A549 (cell line): ENCODE measurements around the gene GATA3. TPM values are rescaled to one million over a fixed set of nuclear protein-coding genes. Genes with fewer than 3 reads are reported as not detected.

ENCODE experiments used
- ATAC-seq, 2 experiments: fragments of 200-7000 bp in 1 of 2; fragments of >200 bp in 1 of 2; cut with Nextera tagmentation in 1 of 2; cut with Tn5 transposase in 1 of 2; 3 replicates each; pipeline versions ENCODE4 v1.8.0 to v1.9.1; 2018 to 2020; ENCODE audit warnings: mild to moderate bottlenecking in 1 of 2, moderate library complexity in 1 of 2
- CTCF ChIA-PET: fragments of 300-600 bp; sonication (Branson Sonifier 250); formaldehyde crosslinking; extraction: SDS; loops from one replicate; lab custom pipeline; 2021; ENCODE audit warnings: antibody characterized with exemption, inconsistent platforms; lab: Yijun Ruan, JAX
- POLR2A ChIA-PET: fragments of 350-600 bp; formaldehyde crosslinking; extraction: SDS; loops from one replicate; lab custom pipeline; 2021; ENCODE audit warnings: antibody characterized with exemption, inconsistent platforms; lab: Yijun Ruan, JAX
- DNase-seq, 2 experiments: peaks; one replicate each; pipeline versions ENCODE4 v3.0.0 to v3.0.0-alpha.2; 2011 to 2016; ENCODE audit warnings: low read depth in 1 of 2, low spot score in 1 of 2
- FAIRE-seq: peaks from 2 replicates; lab custom pipeline; 2011; peaks lifted over from hg19 to GRCh38; lab: Jason Lieb, UNC
- H3K27ac ChIP-seq, 2 experiments: fragments of >200 bp; sonication (Bioruptor Twin); formaldehyde crosslinking; 3 replicates each; pipeline ENCODE4 v1.5.1; 2016 to 2017
- H3K4me1 ChIP-seq: fragments of >200 bp; sonication (Bioruptor Twin); formaldehyde crosslinking; 3 replicates; pipeline ENCODE4 v1.6.1; 2016
- H3K4me2 ChIP-seq: fragments of >200 bp; sonication (Bioruptor Twin); formaldehyde crosslinking; 3 replicates; pipeline ENCODE4 v1.6.1; 2016
- H3K4me3 ChIP-seq: fragments of >200 bp; sonication (Bioruptor Twin); formaldehyde crosslinking; 3 replicates; pipeline ENCODE4 v1.5.1; 2016
- H3K9me3 ChIP-seq: fragments of >200 bp; sonication (Bioruptor Twin); formaldehyde crosslinking; 3 replicates; pipeline ENCODE4 v1.6.1; 2016
- BHLHE40 ChIP-seq: IDR thresholded peaks from 2 replicates; pipeline ENCODE4 v1.6.1; 2012; ENCODE audit warnings: low read depth, low read length, inconsistent platforms
- CBX2 ChIP-seq: fragments of 200-600 bp; sonication (generic); IDR thresholded peaks from 2 replicates; pipeline ENCODE4 v1.6.1; 2016; ENCODE audit warnings: low read depth, mild to moderate bottlenecking, borderline replicate concordance
- CHD4 ChIP-seq: fragments of 200-600 bp; sonication (generic); IDR thresholded peaks from 2 replicates; pipeline ENCODE4 v1.6.1; 2016; ENCODE audit warnings: antibody characterized with exemption, mild to moderate bottlenecking, borderline replicate concordance
- EHMT2 ChIP-seq: fragments of 200-600 bp; sonication (generic); IDR thresholded peaks from 2 replicates; pipeline ENCODE4 v1.6.1; 2016; ENCODE audit warnings: antibody characterized with exemption, low read depth, mild to moderate bottlenecking, moderate library complexity
- EP300 ChIP-seq, 2 experiments: fragments of >200 bp; sonication (Bioruptor Twin); formaldehyde crosslinking; IDR thresholded peaks; 2 replicates in 1 of 2; 3 replicates in 1 of 2; pipeline ENCODE4 v1.6.1; 2016 to 2017
- GATA3 ChIP-seq: IDR thresholded peaks from 2 replicates; pipeline ENCODE4 v1.6.1; 2012; ENCODE audit warnings: borderline replicate concordance
- HOXA7 ChIP-seq: fragments of 250-450 bp; sonication (Bioruptor Pico); IDR thresholded peaks from 2 replicates; pipeline ENCODE4 v1.5.0; 2020; ENCODE audit warnings: mild to moderate bottlenecking, moderate library complexity
- HOXB5 ChIP-seq: fragments of 250-450 bp; sonication (Bioruptor Pico); IDR thresholded peaks from 2 replicates; pipeline ENCODE4 v1.5.0; 2020; ENCODE audit warnings: mild to moderate bottlenecking, moderate library complexity
- JUNB ChIP-seq: fragments of >200 bp; sonication (Bioruptor Twin); formaldehyde crosslinking; IDR thresholded peaks from 2 replicates; pipeline ENCODE4 v1.6.1; 2016
- MAFK ChIP-seq: fragments of 450-650 bp; IDR thresholded peaks from 2 replicates; pipeline ENCODE4 v1.6.1; 2014; ENCODE audit not compliant: partially characterized antibody
- MAZ ChIP-seq: fragments of 150-350 bp; IDR thresholded peaks from 2 replicates; pipeline ENCODE4 v1.6.1; 2014; ENCODE audit warnings: antibody characterized with exemption, low read depth, low read length, borderline replicate concordance
- POLR2A ChIP-seq: IDR thresholded peaks from 2 replicates; pipeline ENCODE4 v1.6.1; 2012; ENCODE audit warnings: mild to moderate bottlenecking, low read length
- POLR2AphosphoS2 ChIP-seq: conservative IDR thresholded peaks from 2 replicates; pipeline ENCODE4 v1.6.1; 2012; ENCODE audit warnings: low read length, improper control_type of control experiment, inconsistent platforms
- RAD21 ChIP-seq, 2 experiments: fragments of >200 bp in 1 of 2; sonication (Bioruptor Twin) in 1 of 2; formaldehyde crosslinking in 1 of 2; IDR thresholded peaks in 1 of 2; conservative IDR thresholded peaks in 1 of 2; 2 replicates in 1 of 2; 3 replicates in 1 of 2; pipeline ENCODE4 v1.6.1; 2012 to 2018; ENCODE audit warnings: inconsistent platforms in 1 of 2
- RARB ChIP-seq: fragments of 250-450 bp; sonication (Bioruptor Pico); IDR thresholded peaks from 2 replicates; pipeline ENCODE4 v1.8.0; 2021; ENCODE audit warnings: mild to moderate bottlenecking, moderate library complexity
- SMC3 ChIP-seq: fragments of >200 bp; sonication (Bioruptor Twin); formaldehyde crosslinking; IDR thresholded peaks from 3 replicates; pipeline ENCODE4 v1.6.1; 2018; ENCODE audit warnings: inconsistent platforms
- SREBF2 ChIP-seq: fragments of 450-650 bp; IDR thresholded peaks from 2 replicates; pipeline ENCODE4 v1.6.1; 2014; ENCODE audit warnings: mild to moderate bottlenecking, moderate library complexity
- TP53 ChIP-seq: fragments of 250-450 bp; sonication (Bioruptor Pico); IDR thresholded peaks from 2 replicates; pipeline ENCODE4 v1.5.0; 2021; ENCODE audit warnings: mild to moderate bottlenecking, moderate library complexity
- ZC3H11A ChIP-seq: fragments of 450-650 bp; IDR thresholded peaks from 2 replicates; pipeline ENCODE4 v1.6.1; 2014; ENCODE audit warnings: antibody characterized with exemption, mild to moderate bottlenecking
- ZNF302 ChIP-seq: fragments of 250-450 bp; sonication (Bioruptor Pico); IDR thresholded peaks from 2 replicates; pipeline ENCODE4 v1.9.0; 2021; ENCODE audit warnings: inconsistent platforms, mild to moderate bottlenecking, moderate library complexity
- WGBS: methylation state at CpG from one replicate; pipeline ENCODE4 v1.1.6; 2017; ENCODE audit errors: missing lambda C conversion rate; 5-methylcytosine and 5-hydroxymethylcytosine counted together
- polyA plus RNA-seq, 4 experiments: library from polyadenylated mRNA; depleted of rRNA in 3 of 4; stranded (reverse); fragments of >200 nt; fragmentation: RNase III in 1 of 4; extraction: RNeasy Plus Mini Kit Qiagen cat#74134 plus additional on column Dnase treatment in 1 of 4; gene quantifications; 2 replicates in 3 of 4; 3 replicates in 1 of 4; pipeline ENCODE4 v1.2.3, GENCODE V29; 2011 to 2017
- TF ChIP-seq, protein P1 (sequence below): fragments of >200 bp; sonication (Bioruptor Twin); formaldehyde crosslinking; IDR thresholded peaks from 3 replicates; pipeline ENCODE4 v1.5.1; 2016
- TF ChIP-seq, protein P2 (sequence below): fragments of 250-450 bp; sonication (Bioruptor Pico); IDR thresholded peaks from 2 replicates; pipeline ENCODE4 v1.5.0; 2021; ENCODE audit warnings: mild to moderate bottlenecking, moderate library complexity, borderline replicate concordance
- TF ChIP-seq, protein P3 (sequence below): fragments of 200-600 bp; sonication (generic); IDR thresholded peaks from 2 replicates; pipeline ENCODE4 v1.6.1; 2016; ENCODE audit warnings: antibody characterized with exemption, mild to moderate bottlenecking, moderate library complexity

The GATA3 gene
- polyA plus RNA-seq, 2 of the 4 experiments (the other 2 are of a cell fraction): 1.3 to 3.5 TPM

DNA sequence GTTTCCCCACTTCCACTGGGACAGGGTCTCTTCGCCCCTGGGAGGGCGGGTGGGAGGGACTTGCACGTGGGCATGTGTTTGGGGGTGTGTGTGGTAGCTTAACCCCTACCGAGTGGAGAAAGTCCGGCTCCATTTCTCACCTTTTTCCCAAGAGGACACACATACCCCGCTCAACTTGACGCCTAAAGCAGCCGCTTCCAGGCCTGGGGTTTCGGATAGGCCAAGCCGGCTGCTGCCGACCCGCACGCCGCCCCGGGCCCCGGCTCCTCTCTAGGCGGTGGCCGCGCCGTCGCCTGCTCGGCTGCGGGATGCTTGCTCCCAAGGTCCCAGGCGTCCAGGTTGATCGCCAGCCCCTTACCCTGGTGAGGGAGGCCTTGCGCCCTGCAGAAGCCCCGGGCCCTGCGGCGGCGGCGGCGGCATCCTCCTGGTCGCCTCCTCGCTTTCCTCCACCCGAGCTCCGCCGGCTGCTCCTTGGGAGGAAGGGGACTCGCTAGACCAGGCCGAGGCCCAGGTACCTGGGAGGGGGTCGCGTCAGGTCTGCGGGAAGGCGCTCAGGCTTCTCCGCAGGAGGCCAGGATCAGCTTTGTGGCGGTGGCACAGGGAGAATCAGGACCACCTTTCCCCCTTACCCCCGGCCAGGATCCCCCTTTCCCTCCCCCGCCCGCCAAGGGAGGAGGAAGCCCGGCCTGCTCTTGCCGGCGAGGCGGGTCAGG is 3.2 kb upstream of the GATA3 start:
- Histone ChIP-seq H3K4me2 (peak overlapping the region; percentile 98), H3K9me3 (no peaks in the 10 kb centered on the region), H3K4me3 (peak overlapping the region; percentile 72; the same call in 1 of the 3 replicates), H3K27ac (peak overlapping the region; percentile 82 to 85), H3K4me1 (peaks cover 17% of the 10 kb centered on the region)
- FAIRE-seq: no peak
- CTCF ChIA-PET: no interaction called here
- TF ChIP-seq SREBF2 (no peak), ZNF302 (CRISPR knock-in tag) (no peak), POLR2A (no peak), ZC3H11A (no peak), RAD21 (conservative IDR thresholded peaks at IDR 0.05 in 1 of 2, IDR thresholded peaks at IDR 0.05 in 1 of 2) (no peak), JUNB (no peak), BHLHE40 (no peak), SMC3 (no peak), MAFK (no peak), EHMT2 (no peak), CBX2 (no peak), GATA3 (no peak), EP300 (IDR thresholded peaks at IDR 0.05) (no peak), RARB (no peak), HOXA7 (CRISPR knock-in tag) (no peak)
- TF ChIP-seq, protein P1, sequence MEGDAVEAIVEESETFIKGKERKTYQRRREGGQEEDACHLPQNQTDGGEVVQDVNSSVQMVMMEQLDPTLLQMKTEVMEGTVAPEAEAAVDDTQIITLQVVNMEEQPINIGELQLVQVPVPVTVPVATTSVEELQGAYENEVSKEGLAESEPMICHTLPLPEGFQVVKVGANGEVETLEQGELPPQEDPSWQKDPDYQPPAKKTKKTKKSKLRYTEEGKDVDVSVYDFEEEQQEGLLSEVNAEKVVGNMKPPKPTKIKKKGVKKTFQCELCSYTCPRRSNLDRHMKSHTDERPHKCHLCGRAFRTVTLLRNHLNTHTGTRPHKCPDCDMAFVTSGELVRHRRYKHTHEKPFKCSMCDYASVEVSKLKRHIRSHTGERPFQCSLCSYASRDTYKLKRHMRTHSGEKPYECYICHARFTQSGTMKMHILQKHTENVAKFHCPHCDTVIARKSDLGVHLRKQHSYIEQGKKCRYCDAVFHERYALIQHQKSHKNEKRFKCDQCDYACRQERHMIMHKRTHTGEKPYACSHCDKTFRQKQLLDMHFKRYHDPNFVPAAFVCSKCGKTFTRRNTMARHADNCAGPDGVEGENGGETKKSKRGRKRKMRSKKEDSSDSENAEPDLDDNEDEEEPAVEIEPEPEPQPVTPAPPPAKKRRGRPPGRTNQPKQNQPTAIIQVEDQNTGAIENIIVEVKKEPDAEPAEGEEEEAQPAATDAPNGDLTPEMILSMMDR: no peak
- TF ChIP-seq, protein P2, sequence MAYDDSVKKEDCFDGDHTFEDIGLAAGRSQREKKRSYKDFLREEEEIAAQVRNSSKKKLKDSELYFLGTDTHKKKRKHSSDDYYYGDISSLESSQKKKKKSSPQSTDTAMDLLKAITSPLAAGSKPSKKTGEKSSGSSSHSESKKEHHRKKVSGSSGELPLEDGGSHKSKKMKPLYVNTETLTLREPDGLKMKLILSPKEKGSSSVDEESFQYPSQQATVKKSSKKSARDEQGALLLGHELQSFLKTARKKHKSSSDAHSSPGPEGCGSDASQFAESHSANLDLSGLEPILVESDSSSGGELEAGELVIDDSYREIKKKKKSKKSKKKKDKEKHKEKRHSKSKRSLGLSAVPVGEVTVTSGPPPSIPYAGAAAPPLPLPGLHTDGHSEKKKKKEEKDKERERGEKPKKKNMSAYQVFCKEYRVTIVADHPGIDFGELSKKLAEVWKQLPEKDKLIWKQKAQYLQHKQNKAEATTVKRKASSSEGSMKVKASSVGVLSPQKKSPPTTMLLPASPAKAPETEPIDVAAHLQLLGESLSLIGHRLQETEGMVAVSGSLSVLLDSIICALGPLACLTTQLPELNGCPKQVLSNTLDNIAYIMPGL (CRISPR knock-in tag): no peak
- TF ChIP-seq, protein P3, sequence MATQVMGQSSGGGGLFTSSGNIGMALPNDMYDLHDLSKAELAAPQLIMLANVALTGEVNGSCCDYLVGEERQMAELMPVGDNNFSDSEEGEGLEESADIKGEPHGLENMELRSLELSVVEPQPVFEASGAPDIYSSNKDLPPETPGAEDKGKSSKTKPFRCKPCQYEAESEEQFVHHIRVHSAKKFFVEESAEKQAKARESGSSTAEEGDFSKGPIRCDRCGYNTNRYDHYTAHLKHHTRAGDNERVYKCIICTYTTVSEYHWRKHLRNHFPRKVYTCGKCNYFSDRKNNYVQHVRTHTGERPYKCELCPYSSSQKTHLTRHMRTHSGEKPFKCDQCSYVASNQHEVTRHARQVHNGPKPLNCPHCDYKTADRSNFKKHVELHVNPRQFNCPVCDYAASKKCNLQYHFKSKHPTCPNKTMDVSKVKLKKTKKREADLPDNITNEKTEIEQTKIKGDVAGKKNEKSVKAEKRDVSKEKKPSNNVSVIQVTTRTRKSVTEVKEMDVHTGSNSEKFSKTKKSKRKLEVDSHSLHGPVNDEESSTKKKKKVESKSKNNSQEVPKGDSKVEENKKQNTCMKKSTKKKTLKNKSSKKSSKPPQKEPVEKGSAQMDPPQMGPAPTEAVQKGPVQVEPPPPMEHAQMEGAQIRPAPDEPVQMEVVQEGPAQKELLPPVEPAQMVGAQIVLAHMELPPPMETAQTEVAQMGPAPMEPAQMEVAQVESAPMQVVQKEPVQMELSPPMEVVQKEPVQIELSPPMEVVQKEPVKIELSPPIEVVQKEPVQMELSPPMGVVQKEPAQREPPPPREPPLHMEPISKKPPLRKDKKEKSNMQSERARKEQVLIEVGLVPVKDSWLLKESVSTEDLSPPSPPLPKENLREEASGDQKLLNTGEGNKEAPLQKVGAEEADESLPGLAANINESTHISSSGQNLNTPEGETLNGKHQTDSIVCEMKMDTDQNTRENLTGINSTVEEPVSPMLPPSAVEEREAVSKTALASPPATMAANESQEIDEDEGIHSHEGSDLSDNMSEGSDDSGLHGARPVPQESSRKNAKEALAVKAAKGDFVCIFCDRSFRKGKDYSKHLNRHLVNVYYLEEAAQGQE: no peak
- POLR2A ChIA-PET: interaction anchor here (1.4 kb wide), 1 partner anchor 315 kb away, joined by 5 read pairs; no protein-coding TSS in a partner anchor
- DNase-seq: no peak
- 94% methylated on average over 31 of the region's 52 CpGs for WGBS
- ATAC-seq: no peak

DNA sequence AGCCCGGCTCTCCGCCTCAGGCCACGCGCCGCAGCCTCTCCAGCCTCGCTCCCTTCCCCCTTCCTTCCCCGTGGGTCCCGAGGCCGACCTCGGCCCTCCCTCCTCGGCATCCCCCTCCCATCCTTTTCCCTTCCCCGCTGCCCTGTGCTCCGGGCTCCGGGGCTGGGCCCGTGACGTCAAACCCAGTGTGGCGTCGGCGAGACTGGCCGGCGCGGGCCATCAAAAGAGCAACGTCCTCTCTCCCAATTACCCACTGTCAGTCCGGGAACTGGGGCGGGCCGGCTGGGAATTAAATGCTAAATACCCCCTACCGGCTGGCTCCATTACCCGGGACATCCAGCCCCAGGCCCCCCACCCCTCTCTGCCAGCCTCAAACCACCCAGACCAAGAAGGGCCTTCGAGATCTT is 2.6 kb upstream of the GATA3 start:
- no peak for DNase-seq
- FAIRE-seq: no peak
- TF ChIP-seq SREBF2 (no peak), TP53 (no peak), HOXB5 (CRISPR knock-in tag) (no peak), CHD4 (no peak), MAZ (no peak), POLR2AphosphoS2 (no peak)
- Histone ChIP-seq H3K27ac (no peak overlapping the region), H3K4me2 (no peak overlapping the region), H3K4me3 (no peak overlapping the region), H3K9me3 (no peaks in the 10 kb centered on the region), H3K4me1 (peaks cover 17% of the 10 kb centered on the region)
- ATAC-seq: no peak
- CTCF ChIA-PET: no interaction called here
- 89% methylated on average over 24 of the region's 29 CpGs for WGBS
- POLR2A ChIA-PET: no interaction called here
